Osteocyte (in vitro differentiated cells): ENCODE measurements around the gene TMEM229A. TPM values are rescaled to one million over a fixed set of nuclear protein-coding genes. Genes with fewer than 3 reads are reported as not detected.
A peak's percentile ranks its signal among the peaks of the same experiment; 100 is the strongest.

ENCODE experiments used
- DNase-seq: peaks from one replicate; pipeline ENCODE4 v3.0.0; 2021; ENCODE audit warnings: mixed read lengths; ENCODE audit not compliant: unreplicated experiment; ENCODE audit errors: extremely low spot score
- H3K27ac Mint-ChIP-seq: one replicate; pipeline ENCODE4 v1.8.0; 2021; ENCODE audit warnings: mild to moderate bottlenecking, mixed read lengths; ENCODE audit not compliant: unreplicated experiment
- H3K27me3 Mint-ChIP-seq: one replicate; pipeline ENCODE4 v1.8.0; 2021; ENCODE audit warnings: mixed read lengths; ENCODE audit not compliant: unreplicated experiment
- H3K36me3 Mint-ChIP-seq: one replicate; pipeline ENCODE4 v1.8.0; 2021; ENCODE audit warnings: mixed read lengths; ENCODE audit not compliant: unreplicated experiment
- H3K4me1 Mint-ChIP-seq: one replicate; pipeline ENCODE4 v1.8.0; 2021; ENCODE audit warnings: mixed read lengths; ENCODE audit not compliant: unreplicated experiment
- H3K4me3 Mint-ChIP-seq: one replicate; pipeline ENCODE4 v1.8.0; 2021; ENCODE audit warnings: mild to moderate bottlenecking, moderate library complexity, mixed read lengths; ENCODE audit not compliant: unreplicated experiment
- H3K9me3 Mint-ChIP-seq: one replicate; pipeline ENCODE4 v1.8.0; 2021; ENCODE audit warnings: mixed read lengths; ENCODE audit not compliant: unreplicated experiment
- total RNA-seq: library from RNA; stranded (reverse); gene quantifications from 2 replicates; pipeline ENCODE4 v1.2.1, GENCODE V29; 2021
- TF ChIP-seq, protein P1 (sequence below): fragments of 200-600 bp; sonication (generic); IDR thresholded peaks from 2 replicates; pipeline ENCODE4 v1.5.0; 2021; ENCODE audit warnings: antibody characterized with exemption, mild to moderate bottlenecking, moderate library complexity

TMEM229A gene
- total RNA-seq, 1 donor from 2014 or later = not detected

DNA sequence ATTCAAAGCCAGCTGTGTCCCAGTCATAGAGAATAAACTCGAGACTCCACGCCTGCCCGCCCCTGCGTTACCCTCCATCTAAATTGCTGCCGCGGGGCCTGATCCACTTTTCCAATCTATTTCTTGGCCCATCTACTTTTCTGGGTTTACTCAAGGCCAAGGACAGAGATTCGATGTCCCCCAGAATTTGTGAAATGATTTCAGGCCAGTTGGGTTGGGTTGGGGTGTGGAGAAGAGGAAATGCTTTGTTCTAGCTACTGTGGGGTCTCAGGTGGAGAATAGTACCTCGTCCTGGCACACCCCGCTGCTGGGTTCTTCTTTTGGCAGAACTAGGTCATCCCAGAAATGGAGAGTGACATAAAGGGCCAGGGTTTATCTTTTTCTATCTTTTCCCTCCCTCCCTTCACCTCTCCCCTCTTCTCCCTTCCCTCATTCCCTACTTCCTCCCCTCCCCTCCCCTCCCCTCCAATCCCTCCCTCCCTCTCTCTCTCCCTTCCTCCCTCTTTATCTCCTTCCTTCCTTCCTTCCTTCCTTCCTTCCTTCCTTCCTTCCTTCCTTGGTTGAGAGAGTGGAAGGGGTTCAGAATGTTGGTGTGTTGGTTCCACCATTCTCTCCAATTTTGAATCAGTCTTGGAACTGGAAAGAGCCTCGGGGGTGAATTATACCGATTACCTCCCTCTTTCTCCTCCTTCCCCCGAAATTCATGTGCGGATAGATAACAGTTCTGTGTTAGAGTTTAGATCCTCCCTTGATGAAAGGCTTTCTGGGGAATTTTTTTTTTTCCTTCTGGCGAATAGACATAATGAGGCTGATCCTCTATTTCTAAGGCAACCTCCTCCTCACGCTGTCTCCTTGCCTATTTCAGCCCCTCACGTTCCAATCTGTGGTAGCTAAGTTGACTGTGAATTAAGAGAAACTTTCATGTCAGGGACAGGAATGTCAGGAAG lies 1.2 kb upstream of the TMEM229A start:
- Mint-ChIP-seq H3K27me3 (peaks cover 69% of the 10 kb centered on the region), H3K4me3 (peak overlapping the region; percentile 60)

DNA sequence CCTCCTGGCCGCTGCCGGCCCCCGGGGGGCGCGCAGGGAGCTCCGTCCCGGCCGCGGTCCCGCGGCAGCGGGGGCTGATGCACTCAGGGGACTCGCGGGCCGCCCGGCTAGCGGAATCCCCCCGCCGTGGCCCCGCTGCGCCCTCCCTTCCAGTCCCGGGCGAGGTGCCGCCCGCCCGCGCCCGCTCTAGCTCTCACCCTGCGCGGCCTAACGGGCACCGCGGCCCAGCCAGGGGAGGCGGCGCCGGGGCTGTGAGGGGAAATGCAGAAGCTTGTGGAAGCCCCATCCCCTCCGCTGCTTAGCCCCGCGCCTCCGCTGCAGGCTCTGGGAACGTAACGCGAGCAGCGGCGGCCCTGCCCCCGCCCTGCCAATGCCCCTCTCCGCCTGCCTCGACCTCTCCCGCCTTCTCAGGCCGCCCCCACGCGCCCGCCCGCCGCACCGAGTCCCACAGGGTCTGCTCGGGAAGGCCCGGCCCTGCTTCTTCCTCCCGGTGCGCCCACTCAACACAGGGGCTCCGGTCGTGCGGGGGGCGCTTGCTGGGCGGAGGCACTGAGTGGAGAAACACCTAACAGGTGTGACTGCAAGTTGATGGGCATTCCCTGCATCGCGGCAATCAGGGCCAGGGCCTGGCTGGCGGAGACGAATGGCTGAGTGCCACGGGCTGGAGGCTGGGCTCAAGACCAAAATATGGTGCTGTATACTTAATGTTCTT lies 384 bp upstream of the TMEM229A start:
- H3K4me3 Mint-ChIP-seq = peak overlapping the region; percentile 60
- TF ChIP-seq, protein P1, sequence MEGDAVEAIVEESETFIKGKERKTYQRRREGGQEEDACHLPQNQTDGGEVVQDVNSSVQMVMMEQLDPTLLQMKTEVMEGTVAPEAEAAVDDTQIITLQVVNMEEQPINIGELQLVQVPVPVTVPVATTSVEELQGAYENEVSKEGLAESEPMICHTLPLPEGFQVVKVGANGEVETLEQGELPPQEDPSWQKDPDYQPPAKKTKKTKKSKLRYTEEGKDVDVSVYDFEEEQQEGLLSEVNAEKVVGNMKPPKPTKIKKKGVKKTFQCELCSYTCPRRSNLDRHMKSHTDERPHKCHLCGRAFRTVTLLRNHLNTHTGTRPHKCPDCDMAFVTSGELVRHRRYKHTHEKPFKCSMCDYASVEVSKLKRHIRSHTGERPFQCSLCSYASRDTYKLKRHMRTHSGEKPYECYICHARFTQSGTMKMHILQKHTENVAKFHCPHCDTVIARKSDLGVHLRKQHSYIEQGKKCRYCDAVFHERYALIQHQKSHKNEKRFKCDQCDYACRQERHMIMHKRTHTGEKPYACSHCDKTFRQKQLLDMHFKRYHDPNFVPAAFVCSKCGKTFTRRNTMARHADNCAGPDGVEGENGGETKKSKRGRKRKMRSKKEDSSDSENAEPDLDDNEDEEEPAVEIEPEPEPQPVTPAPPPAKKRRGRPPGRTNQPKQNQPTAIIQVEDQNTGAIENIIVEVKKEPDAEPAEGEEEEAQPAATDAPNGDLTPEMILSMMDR = no peak
- no peaks in the 10 kb centered on the region for H3K9me3 Mint-ChIP-seq
- H3K27me3 Mint-ChIP-seq = peaks cover 72% of the 10 kb centered on the region
- H3K27ac Mint-ChIP-seq = no peak overlapping the region
- H3K36me3 Mint-ChIP-seq = no peaks in the 10 kb centered on the region
- no peak for DNase-seq
- peaks cover 13% of the 10 kb centered on the region for H3K4me1 Mint-ChIP-seq

More for the DNA sequence above, 1.2 kb upstream of the TMEM229A start:
- H3K36me3 Mint-ChIP-seq = no peaks in the 10 kb centered on the region
- no peaks in the 10 kb centered on the region for H3K9me3 Mint-ChIP-seq
- DNase-seq = no peak
- peaks cover 13% of the 10 kb centered on the region for H3K4me1 Mint-ChIP-seq
- TF ChIP-seq, protein P1 = no peak
- no peak overlapping the region for H3K27ac Mint-ChIP-seq

DNA sequence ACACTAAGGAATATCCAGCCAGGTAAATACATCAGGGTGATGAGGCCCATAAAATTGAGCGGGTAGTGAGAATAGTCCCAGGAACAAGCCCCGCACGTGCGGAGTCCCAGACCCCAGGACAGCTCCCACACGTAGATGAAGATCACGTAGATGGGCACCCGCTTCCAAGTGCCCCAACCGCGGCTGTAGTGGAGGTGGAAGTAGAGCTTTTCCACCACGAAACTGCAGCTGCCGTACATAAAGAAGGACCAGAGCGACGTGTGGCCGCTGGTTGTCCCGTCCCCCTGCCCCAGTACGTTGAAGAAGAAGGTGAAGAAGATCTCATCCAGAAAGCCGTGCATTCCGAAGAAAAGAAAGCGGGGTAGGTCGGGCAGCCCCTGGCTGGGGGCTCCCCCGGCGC lies 948 bp downstream of the TMEM229A start:
- H3K4me1 Mint-ChIP-seq = peaks cover 13% of the 10 kb centered on the region
- H3K9me3 Mint-ChIP-seq = no peaks in the 10 kb centered on the region
- H3K36me3 Mint-ChIP-seq = no peaks in the 10 kb centered on the region
- DNase-seq = no peak
- peaks cover 68% of the 10 kb centered on the region for H3K27me3 Mint-ChIP-seq
- TF ChIP-seq, protein P1 = no peak
- H3K27ac Mint-ChIP-seq = no peak overlapping the region
- H3K4me3 Mint-ChIP-seq = peak overlapping the region; percentile 68

DNA sequence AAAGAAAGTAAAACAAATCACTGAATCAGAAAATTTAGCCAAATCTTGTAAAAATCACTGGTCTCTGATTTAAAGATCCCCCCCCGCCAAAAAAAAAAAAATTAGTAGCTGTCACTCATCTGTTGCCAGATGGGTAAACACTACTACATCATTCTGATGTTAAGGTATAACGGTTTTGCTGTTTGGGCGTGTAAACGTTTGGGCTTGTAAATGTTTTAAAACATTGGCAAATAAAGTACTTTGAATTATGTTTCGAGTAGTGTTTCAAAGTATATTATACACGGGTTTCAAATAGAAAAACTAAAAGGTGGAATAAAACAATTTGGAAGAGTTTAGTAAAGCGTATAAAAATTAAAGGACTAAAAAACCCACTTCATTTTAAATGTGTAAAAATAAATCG lies 1.5 kb downstream of the TMEM229A start:
- Mint-ChIP-seq H3K9me3 (no peaks in the 10 kb centered on the region), H3K27me3 (peaks cover 63% of the 10 kb centered on the region), H3K27ac (no peak overlapping the region), H3K4me1 (peaks cover 13% of the 10 kb centered on the region), H3K36me3 (no peaks in the 10 kb centered on the region), H3K4me3 (no peak overlapping the region)
- no peak for DNase-seq
- TF ChIP-seq, protein P1 = no peak

DNA sequence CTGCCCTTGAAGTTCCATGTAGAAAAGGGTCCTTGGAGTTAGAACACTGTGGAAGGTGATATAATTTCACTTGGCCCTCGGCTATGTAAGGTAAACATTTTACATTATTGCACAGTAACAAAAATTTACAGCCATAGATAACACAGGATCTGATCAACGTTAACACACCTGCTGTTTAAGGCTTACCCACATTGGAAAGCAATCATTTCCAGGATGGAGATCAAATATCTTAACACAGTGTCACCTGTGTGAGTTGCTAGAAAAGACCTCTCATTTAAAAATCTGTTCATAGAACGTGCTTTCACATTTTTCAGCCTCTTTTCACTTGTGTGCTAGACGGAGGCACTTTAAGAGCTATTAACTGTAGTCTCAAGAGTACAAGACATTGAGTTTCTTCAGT lies 1.9 kb downstream of the TMEM229A start:
- peaks cover 13% of the 10 kb centered on the region for H3K4me1 Mint-ChIP-seq
- H3K27me3 Mint-ChIP-seq = peaks cover 59% of the 10 kb centered on the region
- H3K36me3 Mint-ChIP-seq = no peaks in the 10 kb centered on the region
- no peak overlapping the region for H3K27ac Mint-ChIP-seq
- DNase-seq = no peak
- H3K9me3 Mint-ChIP-seq = no peaks in the 10 kb centered on the region
- TF ChIP-seq, protein P1 = no peak
- no peak overlapping the region for H3K4me3 Mint-ChIP-seq
